ENCODE data around the gene TSPEAR.
"Not testable (repeated sequence)": the region's sequence is repeated elsewhere in the genome, so short reads cannot be mapped to it uniquely, and the experiment has no call there.

TSPEAR gene

GRCh38 chr21:44630440-44630839 is 80.9 kb downstream of the TSPEAR start:
- Mint-ChIP-seq H3K27ac (no peak overlapping the region), H3K4me3 (peak overlapping the region; percentile 41), H3K36me3 (peaks cover 13% of the 10 kb centered on the region), H3K27me3 (no peaks in the 10 kb centered on the region), H3K4me1 (peaks cover 38% of the 10 kb centered on the region), H3K9me3 (peaks cover 33% of the 10 kb centered on the region)

DNA sequence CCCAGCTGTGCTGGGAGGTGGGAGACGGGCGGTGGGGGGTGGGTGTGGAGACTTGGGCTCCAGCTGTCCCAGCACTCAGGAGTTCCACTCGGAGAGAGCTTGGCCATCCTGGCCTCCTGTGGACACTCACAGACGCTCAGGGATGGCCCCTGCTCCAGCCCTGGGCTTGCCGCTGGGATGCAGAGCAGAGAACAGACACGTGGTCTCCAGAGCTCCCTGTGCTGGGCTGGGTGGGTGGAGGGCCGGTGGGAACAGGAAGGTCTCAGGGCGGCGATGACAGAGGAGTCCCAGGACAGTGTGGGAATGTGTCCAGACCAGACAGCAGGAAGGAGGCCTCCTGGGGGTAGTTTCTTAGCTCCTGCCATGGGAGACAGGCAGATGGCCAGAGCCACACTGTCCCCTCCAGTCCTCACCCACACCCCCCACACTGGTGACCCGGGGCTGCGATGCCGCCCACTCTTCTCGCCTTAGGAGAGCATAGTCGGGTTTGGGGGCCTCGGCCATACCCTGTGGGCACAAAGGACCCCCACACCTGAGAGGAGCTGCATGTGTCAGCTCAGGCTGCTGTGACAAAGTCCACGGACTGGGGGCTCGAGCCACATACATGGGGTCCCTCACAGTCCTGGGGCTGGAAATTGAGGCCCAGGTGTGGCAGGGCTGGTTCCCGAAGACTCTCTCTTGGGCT is 82.5 kb downstream of the TSPEAR start:
- no peak overlapping the region for H3K4me3 Mint-ChIP-seq
- peaks cover 38% of the 10 kb centered on the region for H3K4me1 Mint-ChIP-seq
- no peaks in the 10 kb centered on the region for H3K27me3 Mint-ChIP-seq
- peaks cover 37% of the 10 kb centered on the region for H3K9me3 Mint-ChIP-seq
- no peak overlapping the region for H3K27ac Mint-ChIP-seq
- peaks cover 15% of the 10 kb centered on the region for H3K36me3 Mint-ChIP-seq

- Mint-ChIP-seq H3K36me3 (peaks cover 18% of the 10 kb centered on the region), H3K9me3 (peaks cover 37% of the 10 kb centered on the region), H3K4me1 (peaks cover 38% of the 10 kb centered on the region)
- H3K27ac Mint-ChIP-seq, H3K27me3 Mint-ChIP-seq, H3K4me3 Mint-ChIP-seq: not testable (repeated sequence)
Observed at GRCh38 chr21:44627831-44628233, 83.5 kb downstream of the TSPEAR start.

DNA sequence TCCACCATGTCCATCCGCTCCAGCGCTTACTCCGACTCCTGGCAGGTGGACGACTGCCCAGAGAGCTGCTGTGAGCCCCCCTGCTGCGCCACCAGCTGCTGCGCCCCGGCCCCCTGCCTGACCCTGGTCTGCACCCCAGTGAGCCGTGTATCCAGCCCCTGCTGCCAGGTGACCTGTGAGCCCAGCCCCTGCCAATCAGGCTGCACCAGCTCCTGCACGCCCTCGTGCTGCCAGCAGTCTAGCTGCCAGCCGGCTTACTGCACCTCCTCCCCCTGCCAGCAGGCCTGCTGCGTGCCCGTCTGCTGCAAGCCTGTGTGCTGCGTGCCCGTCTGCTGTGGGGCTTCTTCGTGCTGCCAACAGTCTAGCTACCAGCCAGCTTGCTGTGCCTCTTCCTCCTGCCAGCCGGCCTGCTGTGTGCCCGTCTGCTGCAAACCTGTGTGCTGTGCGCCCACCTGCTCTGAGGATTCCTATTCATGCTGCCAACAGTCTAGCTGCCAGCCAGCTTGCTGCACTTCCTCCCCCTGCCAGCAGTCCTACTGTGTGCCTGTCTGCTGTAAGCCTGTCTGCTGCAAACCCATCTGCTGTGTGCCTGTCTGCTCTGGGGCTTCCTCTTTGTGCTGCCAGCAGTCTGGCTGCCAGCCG is 84.1 kb downstream of the TSPEAR start:
- Mint-ChIP-seq H3K9me3 (peaks cover 42% of the 10 kb centered on the region), H3K4me1 (peaks cover 38% of the 10 kb centered on the region), H3K36me3 (peaks cover 22% of the 10 kb centered on the region), H3K27ac (peak overlapping the region; percentile 59)
- H3K4me3 Mint-ChIP-seq, H3K27me3 Mint-ChIP-seq: not testable (repeated sequence)

- Mint-ChIP-seq H3K36me3 (peaks cover 22% of the 10 kb centered on the region), H3K4me3 (no peak within 1 kb of the TSS), H3K27me3 (no peaks in the 10 kb centered on the region), H3K4me1 (peaks cover 38% of the 10 kb centered on the region), H3K27ac (peak within 1 kb of the TSS; percentile 59), H3K9me3 (peaks cover 42% of the 10 kb centered on the region)
Observed at GRCh38 chr21:44626673-44627143, 84.7 kb downstream of the TSPEAR start, which contains the start of gene KRTAP10-9. KRTAP10-9 (plus strand) TSS chr21:44627093; CDS start chr21:44627172, 79 bp downstream.

DNA sequence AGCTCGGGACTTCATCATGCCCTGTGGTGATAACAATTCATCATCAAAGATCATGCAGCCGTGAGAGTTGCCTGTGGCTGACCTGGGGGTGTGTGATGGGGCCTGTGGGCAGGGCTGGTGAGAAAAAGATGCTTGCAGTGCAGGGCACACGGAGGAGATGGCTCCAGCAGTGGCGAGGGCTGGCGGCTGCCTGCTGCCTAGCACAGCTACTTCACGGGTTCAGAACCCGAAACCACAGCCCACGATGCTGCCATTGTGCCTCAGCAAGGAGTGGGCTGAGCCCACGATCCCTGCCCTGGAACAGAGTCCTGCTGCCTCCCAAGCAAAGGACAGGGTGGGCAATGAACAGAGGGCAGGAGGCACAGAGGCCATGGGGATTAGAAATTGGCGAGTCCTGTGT is 85.1 kb downstream of the TSPEAR start:
- H3K27me3 Mint-ChIP-seq: no peaks in the 10 kb centered on the region
- peaks cover 22% of the 10 kb centered on the region for H3K36me3 Mint-ChIP-seq
- H3K9me3 Mint-ChIP-seq: peaks cover 38% of the 10 kb centered on the region
- H3K27ac Mint-ChIP-seq: no peak overlapping the region
- no peak overlapping the region for H3K4me3 Mint-ChIP-seq
- peaks cover 37% of the 10 kb centered on the region for H3K4me1 Mint-ChIP-seq

DNA sequence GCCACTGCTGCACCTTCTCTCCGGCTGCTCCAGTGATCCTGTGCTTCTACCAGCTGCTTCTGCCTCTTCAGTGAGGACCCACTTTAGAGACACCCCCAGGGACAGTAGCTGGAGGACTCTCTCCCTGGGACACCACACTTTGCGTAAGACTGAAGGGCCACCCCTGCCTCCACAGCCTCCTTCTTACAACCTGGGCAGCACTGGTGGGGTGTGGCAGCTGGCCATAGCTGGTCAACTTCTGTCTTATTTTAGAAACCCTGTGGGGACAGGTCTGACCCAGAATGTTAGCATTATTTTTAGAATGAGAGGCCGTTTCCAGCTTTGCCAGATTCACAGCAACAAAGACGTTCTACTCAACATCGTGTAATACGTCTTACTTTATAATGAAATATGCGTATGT is 85.6 kb downstream of the TSPEAR start:
- no peak overlapping the region for H3K4me3 Mint-ChIP-seq
- H3K36me3 Mint-ChIP-seq: peaks cover 20% of the 10 kb centered on the region
- H3K27me3 Mint-ChIP-seq: no peaks in the 10 kb centered on the region
- H3K9me3 Mint-ChIP-seq: peaks cover 35% of the 10 kb centered on the region
- H3K27ac Mint-ChIP-seq: no peak overlapping the region
- peaks cover 34% of the 10 kb centered on the region for H3K4me1 Mint-ChIP-seq

- peaks cover 51% of the 10 kb centered on the region for H3K9me3 Mint-ChIP-seq
- H3K4me1 Mint-ChIP-seq: peaks cover 34% of the 10 kb centered on the region
- H3K36me3 Mint-ChIP-seq: peaks cover 30% of the 10 kb centered on the region
- H3K4me3 Mint-ChIP-seq: no peak overlapping the region
- H3K27me3 Mint-ChIP-seq: no peaks in the 10 kb centered on the region
- H3K27ac Mint-ChIP-seq: no peak overlapping the region
Observed at GRCh38 chr21:44623575-44623974, 87.8 kb downstream of the TSPEAR start.

GRCh38 chr21:44619886-44620285 is 91.5 kb downstream of the TSPEAR start:
- Mint-ChIP-seq H3K4me1 (peaks cover 53% of the 10 kb centered on the region), H3K9me3 (peaks cover 50% of the 10 kb centered on the region), H3K27ac (peak overlapping the region; percentile 96), H3K4me3 (peak overlapping the region; percentile 71), H3K36me3 (peaks cover 30% of the 10 kb centered on the region), H3K27me3 (no peaks in the 10 kb centered on the region)

DNA sequence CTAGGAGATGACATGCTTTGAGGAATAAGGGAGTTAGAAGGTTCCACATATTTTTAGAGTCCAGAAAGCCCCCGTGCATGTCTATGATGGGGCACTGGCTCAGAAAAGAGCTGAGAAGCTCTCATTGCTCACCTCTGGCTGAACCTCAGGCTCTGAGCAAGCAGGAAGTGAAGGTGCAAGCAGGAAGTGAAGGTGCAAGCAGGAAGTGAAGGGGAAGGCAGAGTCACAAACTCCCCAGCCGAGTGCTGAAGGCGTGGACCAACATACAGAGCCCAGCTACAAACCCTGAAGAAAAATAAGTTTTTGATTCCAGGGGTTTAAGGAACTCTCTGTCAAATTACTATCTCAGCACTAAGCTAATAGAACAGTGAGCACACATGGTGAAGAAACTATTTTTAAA is 92.5 kb downstream of the TSPEAR start:
- peaks cover 40% of the 10 kb centered on the region for H3K9me3 Mint-ChIP-seq
- H3K27ac Mint-ChIP-seq: peak overlapping the region; percentile 96
- peak overlapping the region; percentile 71 for H3K4me3 Mint-ChIP-seq
- H3K36me3 Mint-ChIP-seq: peaks cover 28% of the 10 kb centered on the region
- H3K4me1 Mint-ChIP-seq: peaks cover 56% of the 10 kb centered on the region
- H3K27me3 Mint-ChIP-seq: no peaks in the 10 kb centered on the region

DNA sequence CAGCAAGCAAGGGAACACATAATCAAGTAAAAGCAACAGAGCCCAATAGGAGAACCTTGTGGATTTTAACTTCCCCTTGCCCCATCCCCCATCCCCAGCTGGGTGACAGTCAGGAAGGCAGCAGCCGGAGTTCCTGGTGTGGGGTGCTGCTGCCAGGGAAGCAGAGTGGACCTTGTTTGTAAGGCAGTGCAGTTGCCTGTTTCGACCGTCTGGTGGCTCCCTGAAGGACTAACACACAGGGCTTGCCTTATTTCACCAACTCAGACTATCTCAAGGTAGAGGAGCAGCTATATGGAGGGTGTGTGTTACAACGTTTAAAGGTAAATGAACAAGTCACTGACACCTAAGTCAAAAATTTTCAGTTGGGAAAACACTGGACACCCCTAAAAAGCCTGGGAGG is 92.9 kb downstream of the TSPEAR start:
- H3K4me1 Mint-ChIP-seq: peaks cover 56% of the 10 kb centered on the region
- peaks cover 26% of the 10 kb centered on the region for H3K36me3 Mint-ChIP-seq
- H3K27me3 Mint-ChIP-seq: no peaks in the 10 kb centered on the region
- H3K27ac Mint-ChIP-seq: peak overlapping the region; percentile 96
- peaks cover 36% of the 10 kb centered on the region for H3K9me3 Mint-ChIP-seq
- H3K4me3 Mint-ChIP-seq: peak overlapping the region; percentile 71

DNA sequence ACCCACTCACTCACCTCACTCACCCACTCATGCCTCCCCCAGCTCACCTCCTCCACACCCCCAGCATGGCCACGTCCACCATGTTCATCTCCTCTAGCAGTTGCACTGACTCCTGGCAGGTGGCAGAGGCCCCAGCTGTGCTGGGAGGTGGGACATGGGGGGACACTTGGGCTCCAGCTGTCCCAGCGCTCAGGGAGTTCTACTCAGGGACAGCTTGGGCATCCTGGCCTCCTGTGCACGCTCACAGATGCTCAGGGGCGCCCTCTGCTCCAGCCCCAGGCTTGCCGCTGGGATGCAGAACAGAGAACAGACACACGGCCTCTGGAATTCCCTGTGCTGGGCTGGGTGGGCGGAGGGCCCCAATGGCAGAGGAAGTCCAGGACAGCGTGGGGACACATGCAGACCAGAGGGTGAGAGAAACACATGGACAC is 94.3 kb downstream of the TSPEAR start:
- Mint-ChIP-seq H3K27ac (peak overlapping the region; percentile 30), H3K4me1 (peaks cover 61% of the 10 kb centered on the region), H3K9me3 (peaks cover 22% of the 10 kb centered on the region), H3K27me3 (no peaks in the 10 kb centered on the region), H3K36me3 (peaks cover 16% of the 10 kb centered on the region), H3K4me3 (no peak overlapping the region)

- Mint-ChIP-seq H3K9me3 (peaks cover 22% of the 10 kb centered on the region), H3K36me3 (peaks cover 16% of the 10 kb centered on the region), H3K4me3 (no peak overlapping the region), H3K4me1 (peaks cover 61% of the 10 kb centered on the region), H3K27ac (peak overlapping the region; percentile 30), H3K27me3 (no peaks in the 10 kb centered on the region)
Observed at GRCh38 chr21:44616591-44616926, 94.8 kb downstream of the TSPEAR start.

DNA sequence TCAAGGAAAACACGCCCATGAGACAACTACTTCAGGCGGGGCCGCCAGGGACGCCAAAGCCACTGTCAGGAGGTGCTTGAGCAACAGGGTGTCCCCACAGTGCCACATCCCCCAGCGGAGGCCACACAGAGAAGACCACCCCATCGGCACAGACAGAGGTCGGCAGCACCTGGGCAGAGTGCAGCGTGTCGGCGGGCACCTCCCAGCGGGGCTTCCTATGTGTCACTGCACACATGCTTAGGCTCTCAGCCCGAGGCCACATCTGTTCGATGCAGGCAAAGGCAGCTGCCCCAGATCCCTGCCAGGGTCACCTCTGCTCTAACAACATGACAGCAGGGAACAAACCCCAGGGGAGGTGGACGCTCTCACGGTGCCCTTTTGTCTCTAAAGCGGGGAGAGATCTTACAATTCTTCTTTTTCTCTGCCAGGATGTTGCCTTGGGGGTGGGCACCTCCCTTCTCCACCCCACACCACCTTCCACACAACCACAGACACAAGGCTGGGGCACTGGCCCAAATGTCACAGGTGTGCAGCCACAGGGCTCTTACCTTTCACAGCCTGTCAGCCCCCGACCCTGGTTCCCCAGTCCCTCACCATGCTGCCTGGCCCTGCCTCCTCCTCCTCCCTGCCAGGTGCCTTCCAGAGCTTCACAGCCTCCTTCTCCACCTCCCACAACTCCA is 95.3 kb downstream of the TSPEAR start:
- no peak overlapping the region for H3K4me3 Mint-ChIP-seq
- peaks cover 22% of the 10 kb centered on the region for H3K9me3 Mint-ChIP-seq
- peak overlapping the region; percentile 80 for H3K27ac Mint-ChIP-seq
- peaks cover 61% of the 10 kb centered on the region for H3K4me1 Mint-ChIP-seq
- H3K36me3 Mint-ChIP-seq: peaks cover 16% of the 10 kb centered on the region
- H3K27me3 Mint-ChIP-seq: no peaks in the 10 kb centered on the region

DNA sequence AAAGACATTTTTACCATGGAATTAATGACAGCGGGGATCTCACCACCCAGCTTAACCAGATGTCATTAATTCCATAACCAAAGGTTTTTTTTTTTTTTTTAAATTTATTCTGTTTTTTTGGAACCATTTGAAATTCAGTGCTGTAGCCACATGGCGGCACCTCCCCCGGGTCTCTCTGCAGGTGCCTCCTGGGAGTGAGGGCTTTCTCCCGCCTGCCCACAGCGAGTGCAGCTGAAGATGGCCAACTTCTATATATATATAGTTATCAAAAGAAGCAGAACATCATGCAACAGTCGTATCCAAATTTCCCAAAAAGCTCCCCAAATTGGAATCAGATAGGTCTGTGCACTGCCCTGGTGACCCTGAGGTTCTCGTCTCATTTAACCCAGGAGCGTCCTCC is 95.9 kb downstream of the TSPEAR start:
- Mint-ChIP-seq H3K4me1 (peaks cover 57% of the 10 kb centered on the region), H3K27ac (no peak overlapping the region), H3K4me3 (no peak overlapping the region), H3K36me3 (peaks cover 12% of the 10 kb centered on the region), H3K27me3 (no peaks in the 10 kb centered on the region), H3K9me3 (peaks cover 16% of the 10 kb centered on the region)

DNA sequence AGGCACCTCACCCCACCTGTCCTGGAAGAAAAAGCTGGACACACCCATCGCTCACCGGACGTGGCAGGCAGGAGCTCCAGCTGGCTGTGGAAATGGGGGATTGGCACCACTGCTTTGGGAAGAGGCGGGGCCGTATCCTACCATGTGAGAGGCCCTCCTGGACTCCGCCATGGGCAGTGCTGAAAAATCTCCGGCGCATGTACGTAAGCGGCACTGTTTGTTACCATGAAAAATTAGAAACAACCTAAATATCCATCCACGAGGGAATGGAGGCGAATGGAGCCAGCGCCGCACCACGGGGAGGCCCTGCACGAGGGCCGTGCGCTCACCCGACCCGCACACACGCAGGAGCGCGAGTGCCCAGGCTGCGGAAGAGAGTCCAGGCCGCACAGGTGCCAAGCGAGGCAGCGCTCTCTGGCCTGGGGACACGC is 96.4 kb downstream of the TSPEAR start:
- no peak overlapping the region for H3K4me3 Mint-ChIP-seq
- no peak overlapping the region for H3K27ac Mint-ChIP-seq
- peaks cover 10% of the 10 kb centered on the region for H3K36me3 Mint-ChIP-seq
- peaks cover 53% of the 10 kb centered on the region for H3K4me1 Mint-ChIP-seq
- no peaks in the 10 kb centered on the region for H3K27me3 Mint-ChIP-seq
- peaks cover 13% of the 10 kb centered on the region for H3K9me3 Mint-ChIP-seq

Measured in activated naive CD4-positive, alpha-beta T cell treated with anti-CD3 and anti-CD28 coated beads, Interleukin-2, amount 50 U/mL, for 24 hours (primary cell).